ENCODE measurements around the gene KYAT1. TPM values are rescaled to one million over a fixed set of nuclear protein-coding genes. Genes with fewer than 3 reads are reported as not detected.

KYAT1 gene
- total and polyA plus RNA-seq, 2 of the 13 experiments (the other 11 are each of a cell fraction or from before 2014, with no cell fraction given), result 9.2 to 46.5 TPM

GRCh38 chr9:128923493-128923883, 41.7 kb upstream of the KYAT1 start:
- TF ChIP-seq CEBPG (CRISPR knock-in tag; IDR thresholded peaks at IDR 0.05), result peak; percentile 79
- TF ChIP-seq CEBPB (IDR thresholded peaks at IDR 0.05; ENCODE audit: borderline replicate concordance, low read depth, low read length), result peak; percentile 93
- no peak for TF ChIP-seq DR1 (CRISPR knock-in tag; IDR thresholded peaks at IDR 0.05)
- TF ChIP-seq CBX5 (CRISPR knock-in tag; IDR thresholded peaks at IDR 0.05; ENCODE audit: borderline replicate concordance), result no peak
- ATAC-seq (no peak), DNase-seq (ENCODE audit: low spot score) (no peak), FAIRE-seq (no peak)
- Histone ChIP-seq H3K9me3 (ENCODE audit: low read length) (no peaks in the 10 kb centered on the region), H3K27ac (ENCODE audit: extremely low read length, insufficient read depth, low read length) (no peak overlapping the region), H3K36me3 (replicated peaks in 1 of 2; ENCODE audit: control insufficient read depth in 1 of 2, insufficient read depth in 2 of 2, low read length in 2 of 2) (no peaks in the 10 kb centered on the region; a peak in 1 of 5 replicates), H4K20me1 (ENCODE audit: insufficient read depth, low read length) (no peaks in the 10 kb centered on the region), H3K4me2 (ENCODE audit: low read depth, low read length) (0 out of 2 replicates have a peak overlapping the region, but pooled peaks have one; percentile 81), H3K79me2 (ENCODE audit: insufficient read depth, low read length) (peaks cover 5% of the 10 kb centered on the region), H3K4me3 (replicated peaks in 1 of 3; ENCODE audit: insufficient read depth in 1 of 3, low read depth in 2 of 3, low read length in 3 of 3) (no peak overlapping the region), H2AFZ (ENCODE audit: low read length) (no peak overlapping the region), H3K9ac (ENCODE audit: insufficient read depth, low read depth, low read length) (no peak overlapping the region), H3K4me1 (ENCODE audit: insufficient read depth, low read length) (peaks cover 56% of the 10 kb centered on the region), H3K27me3 (ENCODE audit: control insufficient read depth in 1 of 2, insufficient read depth in 2 of 2, low read length in 2 of 2) (no peaks in the 10 kb centered on the region)
- WGBS (ENCODE audit: low lambda C conversion rate), result 96% methylated on average over 6 of the region's 6 CpGs
- POLR2A ChIA-PET, result interaction anchor here (1.9 to 2.2 kb wide), 3 partner anchors 18 to 46 kb away, joined by 4 to 7 read pairs (median 7); no protein-coding TSS in a partner anchor
- CTCF ChIA-PET (ENCODE audit: low intra/inter-chr PET ratio, low total read pairs), result no interaction called here
- in situ Hi-C loops (cut with HindIII; ENCODE audit: extremely low pct_ligation_motif_present, low pct_unique_long_range_greater_than_20kb) (loop anchor here (5.0 kb wide), 1 partner anchor 41 kb away; the partner anchor contains the start of genes KYAT1 and LRRC8A), intact Hi-C loops (cut with micrococcal nuclease; ENCODE audit: unreplicated experiment) (no loop called here)
- no TSS peak for BruUV-seq (replicated peaks)

GRCh38 chr9:128921881-128922763, 40.4 kb upstream of the KYAT1 start:
- Histone ChIP-seq H3K4me3 (replicated peaks in 1 of 3; ENCODE audit: insufficient read depth in 1 of 3, low read depth in 2 of 3, low read length in 3 of 3) (peak overlapping the region; percentile 75 to 94 (median 78)), H3K4me2 (ENCODE audit: low read depth, low read length) (peak overlapping the region; percentile 81), H3K27ac (ENCODE audit: extremely low read length, insufficient read depth, low read length) (peak overlapping the region; percentile 79), H4K20me1 (ENCODE audit: insufficient read depth, low read length) (no peaks in the 10 kb centered on the region), H3K36me3 (replicated peaks in 1 of 2; ENCODE audit: control insufficient read depth in 1 of 2, insufficient read depth in 2 of 2, low read length in 2 of 2) (no peaks in the 10 kb centered on the region; a peak in 2 of 5 replicates), H2AFZ (ENCODE audit: low read length) (no peak overlapping the region), H3K9me3 (ENCODE audit: low read length) (no peaks in the 10 kb centered on the region), H3K4me1 (ENCODE audit: insufficient read depth, low read length) (peaks cover 62% of the 10 kb centered on the region), H3K27me3 (ENCODE audit: control insufficient read depth in 1 of 2, insufficient read depth in 2 of 2, low read length in 2 of 2) (no peaks in the 10 kb centered on the region), H3K9ac (ENCODE audit: insufficient read depth, low read depth, low read length) (peak overlapping the region; percentile 78), H3K79me2 (ENCODE audit: insufficient read depth, low read length) (peaks cover 5% of the 10 kb centered on the region)
- 12% methylated on average over 17 of the region's 32 CpGs for WGBS (ENCODE audit: low lambda C conversion rate)
- ChIA-PET POLR2A (interaction anchor here (0.9 to 3.9 kb wide), 9 partner anchors 10 to 286 kb away, joined by 3 to 25 read pairs (median 6); partner anchors contain the start of genes ENDOG, KYAT1 and LRRC8A), CTCF (ENCODE audit: low intra/inter-chr PET ratio, low total read pairs) (no interaction called here)
- peak; percentile 62 for DNase-seq (ENCODE audit: low spot score)
- intact Hi-C loops (cut with micrococcal nuclease; ENCODE audit: unreplicated experiment), result no loop called here
- no peak for FAIRE-seq
- BruUV-seq (replicated peaks), result TSS peak; percentile 65
- ATAC-seq, result peak; percentile 72
- in situ Hi-C loops (cut with HindIII; ENCODE audit: extremely low pct_ligation_motif_present, low pct_unique_long_range_greater_than_20kb), result loop anchor here (5.0 kb wide), 1 partner anchor 40 kb away; the partner anchor contains the start of genes KYAT1 and LRRC8A
- no peak; the same call in 1 of the 2 replicates for TF ChIP-seq ZNF225 (CRISPR knock-in tag; IDR thresholded peaks at IDR 0.05)
- TF ChIP-seq KDM5B (CRISPR knock-in tag; IDR thresholded peaks at IDR 0.05; ENCODE audit: borderline replicate concordance), result 0 out of 2 replicates have a peak, but pooled peaks have one; percentile 27
- TF ChIP-seq ZNF280D (CRISPR knock-in tag; IDR thresholded peaks at IDR 0.05), result 0 out of 2 replicates have a peak, but pooled peaks have one; percentile 17
- no peak for TF ChIP-seq ZSCAN29 (CRISPR knock-in tag; conservative IDR thresholded peaks at IDR 0.05)
